ENCODE measurements around the gene PROZ.

DNA sequence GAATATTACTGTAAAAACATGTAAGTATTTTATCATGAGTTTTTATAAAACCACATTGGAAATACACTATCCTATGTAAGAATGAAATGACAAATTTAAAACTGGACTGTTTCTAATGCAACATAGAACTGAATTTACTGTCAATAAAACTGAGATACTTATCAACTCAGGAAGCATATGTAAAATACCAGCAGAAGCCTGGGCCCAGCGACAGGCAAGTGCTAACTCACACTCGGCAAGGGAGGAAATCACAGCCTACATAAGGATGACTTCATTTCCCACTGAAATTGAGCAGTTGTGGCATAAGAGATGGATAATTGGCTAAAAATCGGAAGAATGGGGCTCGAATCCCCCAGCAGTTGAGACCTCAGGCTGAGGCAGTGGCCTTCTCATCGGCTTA lies 12.1 kb downstream of the PROZ start:
- TF ChIP-seq POLR2A (IDR thresholded peaks at IDR 0.05) = no peak
- TF ChIP-seq, protein P1, sequence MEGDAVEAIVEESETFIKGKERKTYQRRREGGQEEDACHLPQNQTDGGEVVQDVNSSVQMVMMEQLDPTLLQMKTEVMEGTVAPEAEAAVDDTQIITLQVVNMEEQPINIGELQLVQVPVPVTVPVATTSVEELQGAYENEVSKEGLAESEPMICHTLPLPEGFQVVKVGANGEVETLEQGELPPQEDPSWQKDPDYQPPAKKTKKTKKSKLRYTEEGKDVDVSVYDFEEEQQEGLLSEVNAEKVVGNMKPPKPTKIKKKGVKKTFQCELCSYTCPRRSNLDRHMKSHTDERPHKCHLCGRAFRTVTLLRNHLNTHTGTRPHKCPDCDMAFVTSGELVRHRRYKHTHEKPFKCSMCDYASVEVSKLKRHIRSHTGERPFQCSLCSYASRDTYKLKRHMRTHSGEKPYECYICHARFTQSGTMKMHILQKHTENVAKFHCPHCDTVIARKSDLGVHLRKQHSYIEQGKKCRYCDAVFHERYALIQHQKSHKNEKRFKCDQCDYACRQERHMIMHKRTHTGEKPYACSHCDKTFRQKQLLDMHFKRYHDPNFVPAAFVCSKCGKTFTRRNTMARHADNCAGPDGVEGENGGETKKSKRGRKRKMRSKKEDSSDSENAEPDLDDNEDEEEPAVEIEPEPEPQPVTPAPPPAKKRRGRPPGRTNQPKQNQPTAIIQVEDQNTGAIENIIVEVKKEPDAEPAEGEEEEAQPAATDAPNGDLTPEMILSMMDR (IDR thresholded peaks at IDR 0.05) = no peak
